ENCODE measurements around the gene LHX2.
A peak's percentile ranks its signal among the peaks of the same experiment; 100 is the strongest.

The LHX2 gene

GRCh38 chr9:124000161-124000783 is 11.3 kb upstream of the LHX2 start:
- DNase-seq: no peak

- no peak for DNase-seq
Measured at GRCh38 chr9:124000784-124001457, 10.6 kb upstream of the LHX2 start.

DNA sequence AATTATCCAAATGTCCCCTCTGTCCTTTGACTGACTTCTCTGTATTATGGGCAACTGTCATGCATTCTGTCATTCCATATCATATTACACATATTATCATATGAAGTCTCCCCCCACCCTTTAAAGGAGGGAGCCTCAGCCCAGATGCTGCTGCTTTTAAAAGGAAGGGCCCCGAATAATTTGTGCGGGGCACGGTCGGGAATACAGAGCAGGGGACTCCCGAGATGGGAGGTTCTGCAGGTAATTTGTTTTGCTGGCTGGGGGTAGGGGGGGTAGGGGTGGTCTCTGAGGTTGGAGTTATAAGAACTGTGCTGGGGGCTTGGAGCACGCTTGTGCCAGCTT is 10.1 kb upstream of the LHX2 start:
- no peak for DNase-seq

GRCh38 chr9:124001866-124002525 is 9.6 kb upstream of the LHX2 start:
- no peak for DNase-seq

DNA sequence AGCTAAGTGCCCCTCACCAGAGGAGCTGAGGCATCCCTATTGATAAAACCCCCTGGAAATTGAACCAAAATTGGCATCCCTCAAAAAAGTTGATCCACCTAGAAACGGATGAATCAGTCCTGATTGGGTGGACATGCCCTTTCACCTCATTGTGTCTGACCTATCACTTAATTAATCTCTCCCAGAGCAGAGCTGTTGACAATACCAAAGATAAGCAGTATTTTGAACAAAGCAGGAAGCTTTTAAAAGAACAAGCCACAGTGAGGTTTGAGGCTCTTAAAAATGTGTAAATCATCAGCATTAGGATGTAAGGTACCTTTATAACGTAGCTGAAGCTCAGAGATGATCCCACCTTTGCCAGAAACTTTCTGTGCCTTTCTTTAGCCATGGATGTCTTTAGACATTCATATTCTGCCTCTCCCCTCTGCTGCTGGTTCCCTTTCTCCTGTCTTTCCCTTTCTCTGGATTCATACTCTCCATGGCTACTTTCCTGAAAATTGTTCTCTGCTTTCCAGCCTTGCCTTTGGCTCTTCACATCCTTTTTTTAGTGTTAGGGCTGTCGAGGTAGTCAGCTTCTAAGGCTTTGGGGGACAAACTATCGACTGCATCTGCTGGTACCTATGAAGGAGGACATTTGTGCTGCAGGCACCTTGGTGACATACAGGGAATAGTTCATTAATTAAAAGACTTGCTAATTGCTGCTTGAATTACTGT is 7.8 kb upstream of the LHX2 start:
- no peak for DNase-seq

GRCh38 chr9:124004593-124004992 is 7.0 kb upstream of the LHX2 start:
- DNase-seq: no peak

DNA sequence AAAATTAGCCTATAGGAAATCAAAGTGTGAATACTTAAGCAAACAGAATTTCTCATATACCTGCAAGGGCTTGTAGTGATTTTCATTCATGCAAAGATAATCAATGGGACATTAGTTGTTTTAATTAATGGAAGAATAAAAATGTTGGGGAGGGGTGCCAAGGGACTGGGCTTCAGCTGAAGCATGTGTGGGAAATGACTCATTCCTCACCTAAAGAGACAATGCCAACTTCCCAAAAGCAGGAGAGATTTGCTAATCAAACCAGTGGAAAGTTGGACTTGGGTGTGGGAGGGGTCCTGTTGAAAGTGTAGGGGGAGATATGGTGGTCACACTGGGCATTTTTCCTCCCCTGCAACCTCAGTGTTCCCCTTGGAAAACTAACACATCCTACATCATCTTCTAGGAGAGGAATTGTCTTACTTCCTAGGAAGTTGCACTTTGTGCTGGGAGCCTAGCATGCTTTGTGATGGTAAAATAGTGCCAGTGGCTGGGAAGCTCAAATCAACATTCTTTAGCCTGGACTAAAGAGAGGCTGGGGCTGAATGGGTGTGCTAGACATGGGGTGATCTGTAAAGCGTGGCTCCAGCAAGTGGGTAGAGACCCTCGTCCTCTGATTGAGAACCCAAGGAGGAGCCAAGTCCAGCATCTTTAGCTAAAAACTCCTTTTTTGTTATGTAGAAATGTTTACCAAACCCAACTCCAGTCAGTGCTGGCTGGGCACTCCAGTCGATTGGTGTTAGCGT is 6.4 kb upstream of the LHX2 start:
- DNase-seq: no peak

- peak; percentile 17 for DNase-seq
Measured at GRCh38 chr9:124006448-124007361, 4.9 kb upstream of the LHX2 start.

- DNase-seq: peak; percentile 12
Measured at GRCh38 chr9:124007565-124008302, 3.8 kb upstream of the LHX2 start.

GRCh38 chr9:124008303-124008693 is 3.3 kb upstream of the LHX2 start:
- DNase-seq: peak; percentile 18

- DNase-seq: peak; percentile 26
Measured at GRCh38 chr9:124008694-124009530, 2.7 kb upstream of the LHX2 start.

DNA sequence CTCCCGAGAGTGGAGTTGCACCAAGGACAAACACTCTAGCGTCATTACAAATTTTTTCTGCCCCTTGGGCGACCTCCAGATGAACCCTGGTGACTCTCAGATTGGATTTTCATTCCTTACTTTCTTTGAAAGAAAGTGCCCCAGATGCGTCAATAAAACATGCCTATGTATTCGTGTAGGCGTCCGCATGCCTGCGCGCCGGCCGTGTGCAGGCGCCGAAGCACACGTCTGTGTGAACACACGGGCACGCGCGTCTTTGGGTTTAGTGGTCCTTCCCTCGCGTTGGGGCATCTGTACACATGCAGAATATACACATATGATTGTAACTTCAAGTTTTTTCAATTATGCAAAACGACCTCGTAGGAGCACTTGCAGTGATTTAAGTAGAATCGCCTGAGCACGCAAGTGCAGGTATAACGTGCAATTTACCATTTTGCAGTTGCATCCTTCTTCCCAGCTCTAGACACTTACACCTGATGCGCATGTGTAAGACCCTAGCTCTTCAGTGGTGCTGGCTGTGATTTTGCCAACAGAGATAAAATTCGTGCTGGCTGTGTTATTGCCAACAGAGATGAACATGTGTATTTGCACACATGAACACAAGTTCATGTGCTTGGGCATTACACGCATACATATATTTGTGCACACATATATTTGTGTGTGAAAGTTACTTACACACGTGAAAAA is 1.9 kb upstream of the LHX2 start:
- peak; percentile 17 for DNase-seq

DNA sequence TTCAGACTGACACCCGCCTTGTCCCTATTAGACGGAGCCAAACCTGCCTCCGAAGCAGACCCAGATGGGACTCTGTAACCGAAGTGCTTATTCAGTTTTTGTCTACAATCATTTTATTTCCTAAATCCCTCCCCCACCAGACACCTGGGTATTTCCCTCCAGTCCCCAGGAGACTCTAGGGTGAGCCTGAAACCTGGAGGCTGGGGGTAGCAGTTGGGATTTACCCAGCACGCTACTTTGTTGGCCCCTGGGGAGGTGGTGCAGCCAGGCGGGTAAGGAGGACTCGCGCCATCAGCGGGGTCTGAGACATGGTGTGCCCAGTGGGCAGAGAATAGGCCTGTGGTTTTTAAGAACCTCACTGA is 1.3 kb upstream of the LHX2 start:
- no peak for DNase-seq

DNA sequence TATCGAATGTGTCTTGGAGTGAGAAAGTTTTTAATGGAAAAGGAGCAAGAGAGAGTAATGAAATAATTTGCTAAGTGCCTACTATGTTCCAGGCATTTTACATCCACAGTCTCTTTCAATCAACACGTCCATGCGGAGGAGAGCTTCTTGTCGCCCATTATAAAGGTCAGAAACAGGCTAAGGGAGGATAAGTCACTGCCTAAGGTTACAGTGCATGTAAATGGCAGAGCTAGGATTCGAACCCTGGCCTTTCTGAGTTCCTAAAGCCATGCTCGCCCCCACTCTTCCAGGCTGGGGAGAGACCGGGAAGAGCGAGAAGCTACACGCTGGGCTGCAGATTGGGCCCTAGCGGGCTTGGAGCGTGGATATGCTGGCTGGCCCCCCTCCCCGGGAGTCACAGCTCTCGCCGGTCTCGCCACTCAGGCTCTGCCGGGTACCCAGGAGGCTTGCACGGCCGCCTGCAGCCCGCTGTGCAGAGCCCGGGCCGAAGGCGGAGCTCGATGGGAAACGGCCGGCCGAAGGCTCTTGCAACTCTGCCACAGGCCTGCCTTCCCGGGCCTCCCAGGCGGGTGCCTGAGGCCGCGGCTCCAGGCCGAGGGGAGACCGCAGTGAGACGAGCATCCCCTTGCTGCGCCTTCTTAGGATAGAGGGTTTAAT is 775 bp upstream of the LHX2 start:
- no peak for DNase-seq

- peak; percentile 36 for DNase-seq
Measured at GRCh38 chr9:124012368-124013301, 1.1 kb downstream of the LHX2 start.

DNA sequence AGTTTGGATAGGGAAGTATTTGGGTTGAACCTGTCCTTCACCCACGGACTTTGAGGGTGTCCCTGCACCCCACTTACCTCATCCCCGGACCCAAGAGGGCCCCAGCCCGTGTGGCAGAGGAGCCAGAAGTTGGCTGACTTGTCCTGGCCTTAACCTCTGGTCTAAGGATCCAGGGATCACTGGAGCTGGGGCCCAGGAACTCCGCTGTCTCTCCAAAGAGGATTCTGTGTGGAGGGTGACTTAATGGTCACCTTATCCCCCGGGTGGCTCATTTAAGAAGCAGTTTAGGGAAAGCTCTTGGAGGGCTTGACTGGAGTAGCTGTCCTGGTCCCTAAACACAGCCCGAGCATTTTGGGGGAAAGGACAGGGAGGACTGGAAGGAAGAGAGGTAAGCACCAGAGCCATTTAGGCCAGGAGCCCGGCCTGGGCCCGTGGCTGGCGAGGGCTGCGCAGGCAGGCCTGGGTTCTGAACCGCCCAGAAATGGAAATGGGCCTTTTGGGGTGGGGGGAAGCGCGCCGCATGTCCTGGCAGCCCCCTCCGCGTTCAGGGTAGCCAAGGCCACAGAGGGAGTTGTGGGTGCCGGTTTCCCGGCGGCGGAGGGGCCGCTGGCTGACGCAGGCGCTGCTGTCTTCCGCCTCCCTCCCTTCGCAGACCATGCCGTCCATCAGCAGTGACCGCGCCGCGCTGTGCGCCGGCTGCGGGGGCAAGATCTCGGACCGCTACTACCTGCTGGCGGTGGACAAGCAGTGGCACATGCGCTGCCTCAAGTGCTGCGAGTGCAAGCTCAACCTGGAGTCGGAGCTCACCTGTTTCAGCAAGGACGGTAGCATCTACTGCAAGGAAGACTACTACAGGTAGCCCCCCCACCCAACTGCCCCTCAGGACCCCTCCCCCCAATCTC is 2.0 kb downstream of the LHX2 start:
- DNase-seq: peak; percentile 13
